ENCODE results near the gene TECPR2.

DNA sequence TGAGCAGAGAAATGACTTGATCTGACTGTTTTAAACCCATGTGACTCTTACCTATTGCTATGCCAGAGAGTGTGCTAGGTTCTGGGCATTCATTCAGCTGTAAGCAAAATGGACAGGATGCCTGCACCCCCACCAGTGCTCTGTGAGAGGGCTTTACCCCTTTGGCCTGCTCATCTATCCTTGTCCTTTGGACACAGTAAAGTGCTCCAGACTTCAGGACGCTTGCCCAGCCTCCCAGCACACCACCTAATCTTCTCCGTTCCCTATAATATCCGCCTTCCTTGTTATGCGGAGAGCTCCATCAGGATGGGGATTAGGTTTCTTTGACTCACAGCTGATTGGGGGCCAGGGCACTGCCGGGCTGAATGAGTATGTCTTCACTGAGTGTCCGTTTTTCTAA, 47.6 kb upstream of the TECPR2 start:
- no peak for TF ChIP-seq POLR2A (IDR thresholded peaks at IDR 0.05)
- TF ChIP-seq CTCF (IDR thresholded peaks at IDR 0.05) = no peak
